ENCODE measurements around the gene USPL1.

USPL1 gene

DNA sequence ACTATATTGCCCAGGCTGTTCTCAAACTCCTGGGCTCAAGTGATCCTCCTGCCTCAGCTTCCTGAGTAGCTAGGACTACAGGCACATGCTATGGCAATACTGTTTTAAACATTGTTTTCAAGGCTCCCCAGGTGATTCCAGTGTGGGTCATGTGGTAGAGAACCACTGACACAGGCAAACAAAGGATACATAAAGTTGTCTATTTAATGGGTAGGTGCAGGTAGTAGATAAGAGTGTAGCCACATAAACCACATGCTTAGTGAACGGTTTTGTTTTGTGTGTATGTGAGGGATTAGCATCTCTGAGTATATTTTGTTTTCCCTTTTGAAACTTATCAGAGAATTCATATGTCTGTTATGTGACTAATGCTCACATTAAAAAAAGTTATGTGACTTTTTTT is 36.7 kb downstream of the USPL1 start:
- DNase-seq (ENCODE audit: low spot score), result peak; percentile 62
- Mint-ChIP-seq H3K4me3 (peak overlapping the region; percentile 84), H3K4me1 (ENCODE audit: low read depth) (peaks cover 41% of the 10 kb centered on the region)

DNA sequence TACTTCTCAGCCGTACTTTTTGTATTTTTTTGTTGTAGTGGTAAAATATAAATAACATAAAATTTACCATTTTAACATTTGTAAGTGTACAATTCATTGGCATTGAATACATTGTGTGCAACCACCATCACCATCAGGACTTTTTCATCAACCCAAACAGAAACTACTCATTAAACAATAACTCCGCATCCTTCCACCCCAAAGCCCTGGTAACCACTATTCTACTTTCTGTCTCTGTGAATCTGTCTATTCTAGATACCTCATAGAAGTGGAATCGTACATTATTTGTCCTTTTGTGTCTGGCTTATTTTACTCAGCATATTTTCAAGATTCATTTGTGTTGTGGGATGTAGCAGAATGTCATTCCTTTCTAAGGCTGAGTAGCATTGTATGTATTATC is 38.5 kb downstream of the USPL1 start:
- Mint-ChIP-seq H3K36me3 (ENCODE audit: low read depth) (peaks cover 70% of the 10 kb centered on the region), H3K9me3 (no peaks in the 10 kb centered on the region), H3K4me3 (no peak overlapping the region), H3K4me1 (ENCODE audit: low read depth) (peaks cover 42% of the 10 kb centered on the region), H3K27ac (no peak overlapping the region), H3K27me3 (ENCODE audit: low read depth) (no peaks in the 10 kb centered on the region)
- DNase-seq (ENCODE audit: low spot score), result no peak

More for the DNA sequence above, 36.7 kb downstream of the USPL1 start:
- Mint-ChIP-seq H3K27ac (peak overlapping the region; percentile 99), H3K9me3 (no peaks in the 10 kb centered on the region), H3K27me3 (ENCODE audit: low read depth) (no peaks in the 10 kb centered on the region), H3K36me3 (ENCODE audit: low read depth) (peaks cover 80% of the 10 kb centered on the region)

DNA sequence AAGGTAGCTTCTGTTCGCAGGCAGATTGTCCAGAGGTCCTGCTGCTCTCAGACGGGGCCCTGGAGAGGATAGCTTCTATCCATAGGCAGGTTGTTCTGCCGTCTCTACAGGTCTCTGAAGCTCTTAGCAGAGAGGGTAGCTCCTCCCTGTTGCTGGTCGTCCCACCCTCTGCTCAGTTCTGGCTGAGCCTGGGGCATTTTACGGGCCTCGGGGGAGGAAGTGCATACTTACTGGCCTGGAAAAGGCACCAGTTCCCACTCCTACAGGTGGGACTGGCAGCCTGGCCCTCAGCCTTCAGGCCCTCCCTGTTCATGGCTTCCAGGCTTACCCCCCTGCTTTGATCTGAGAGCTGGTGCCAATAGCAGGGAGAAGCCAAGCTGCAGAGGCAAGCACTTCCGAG is 42.3 kb downstream of the USPL1 start:
- Mint-ChIP-seq H3K27me3 (ENCODE audit: low read depth) (no peaks in the 10 kb centered on the region), H3K36me3 (ENCODE audit: low read depth) (peaks cover 41% of the 10 kb centered on the region), H3K4me3 (no peak overlapping the region), H3K4me1 (ENCODE audit: low read depth) (peaks cover 22% of the 10 kb centered on the region), H3K9me3 (no peaks in the 10 kb centered on the region), H3K27ac (no peak overlapping the region)
- DNase-seq (ENCODE audit: low spot score), result no peak

DNA sequence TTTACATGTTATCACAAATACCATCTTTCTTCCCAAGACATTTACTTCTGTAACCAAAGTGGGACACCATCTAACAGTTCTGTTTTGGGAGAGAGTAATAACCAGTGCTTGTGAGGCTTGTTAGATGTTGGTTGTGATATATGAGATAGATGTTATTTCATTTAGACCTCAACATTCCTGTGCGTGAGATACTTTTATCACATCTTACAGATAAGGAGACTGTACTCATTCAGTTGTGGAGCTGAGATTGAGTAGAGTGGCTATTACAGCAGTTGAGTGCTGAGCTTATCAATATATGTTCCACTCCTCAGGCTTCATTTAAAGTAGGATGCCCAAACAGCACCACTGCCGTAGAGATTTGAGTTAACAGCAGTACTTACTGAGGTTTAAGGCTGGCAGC is 43.1 kb downstream of the USPL1 start:
- H3K27ac Mint-ChIP-seq, result no peak overlapping the region
- peaks cover 18% of the 10 kb centered on the region for H3K4me1 Mint-ChIP-seq (ENCODE audit: low read depth)
- no peaks in the 10 kb centered on the region for H3K27me3 Mint-ChIP-seq (ENCODE audit: low read depth)
- DNase-seq (ENCODE audit: low spot score), result no peak
- H3K4me3 Mint-ChIP-seq, result no peak overlapping the region
- H3K36me3 Mint-ChIP-seq (ENCODE audit: low read depth), result peaks cover 36% of the 10 kb centered on the region
- H3K9me3 Mint-ChIP-seq, result no peaks in the 10 kb centered on the region

DNA sequence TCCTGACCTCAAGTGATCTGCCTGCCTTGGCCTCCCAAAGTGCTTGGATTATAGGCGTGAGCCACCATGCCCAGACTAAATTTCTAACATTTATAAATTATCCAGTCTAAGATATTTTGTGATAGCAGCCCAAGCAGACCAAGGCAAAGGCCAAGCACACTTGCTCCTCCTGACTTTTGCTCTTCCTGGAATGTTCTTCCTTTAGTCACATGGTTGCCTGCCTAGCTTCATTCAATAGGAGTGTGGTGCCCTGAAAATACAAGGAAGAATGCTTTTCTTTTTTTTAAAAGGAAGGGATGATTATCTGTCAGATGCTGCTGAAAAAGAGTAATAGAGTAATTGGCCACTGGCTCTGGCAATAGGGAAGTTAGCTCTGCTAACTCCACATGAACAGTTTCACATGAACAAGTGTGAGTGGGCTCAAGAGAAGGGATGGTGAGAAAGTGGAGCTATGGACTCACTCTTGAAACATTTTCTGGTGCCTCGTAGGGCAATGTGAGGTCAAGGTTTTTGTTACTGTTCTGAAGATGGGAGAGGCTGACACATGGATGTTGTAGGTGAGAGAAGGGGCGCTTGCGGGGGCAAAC is 47.1 kb downstream of the USPL1 start:
- no peaks in the 10 kb centered on the region for H3K27me3 Mint-ChIP-seq (ENCODE audit: low read depth)
- H3K36me3 Mint-ChIP-seq (ENCODE audit: low read depth), result peaks cover under 1% of the 10 kb centered on the region
- no peak for DNase-seq (ENCODE audit: low spot score)

DNA sequence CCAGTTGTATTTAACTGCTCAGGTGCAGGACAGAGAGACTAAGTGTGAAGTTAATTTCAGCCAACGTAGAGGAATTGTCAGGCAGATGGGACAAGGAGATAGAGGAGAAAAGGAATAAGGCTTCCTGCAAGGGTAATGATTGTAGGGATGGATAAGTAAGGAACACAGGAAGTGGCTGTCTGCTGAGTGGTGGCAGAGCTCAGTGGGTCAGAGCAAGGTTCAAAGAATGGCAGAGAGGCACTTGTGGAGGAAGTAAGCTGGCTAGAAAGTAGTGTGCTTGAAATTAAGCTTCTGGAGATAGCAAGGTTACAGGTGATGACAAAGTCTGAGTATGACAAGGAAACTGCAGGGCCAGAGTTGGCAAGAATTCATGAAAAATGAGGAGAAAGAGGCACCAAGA is 47.9 kb downstream of the USPL1 start:
- H3K4me1 Mint-ChIP-seq (ENCODE audit: low read depth), result peaks cover 4% of the 10 kb centered on the region
- H3K9me3 Mint-ChIP-seq, result no peaks in the 10 kb centered on the region
- no peak overlapping the region for H3K27ac Mint-ChIP-seq
- no peak overlapping the region for H3K4me3 Mint-ChIP-seq
- H3K36me3 Mint-ChIP-seq (ENCODE audit: low read depth), result no peaks in the 10 kb centered on the region
- no peaks in the 10 kb centered on the region for H3K27me3 Mint-ChIP-seq (ENCODE audit: low read depth)
- no peak for DNase-seq (ENCODE audit: low spot score)

More for the DNA sequence above, 47.1 kb downstream of the USPL1 start:
- no peak overlapping the region for H3K27ac Mint-ChIP-seq
- H3K4me3 Mint-ChIP-seq, result no peak overlapping the region
- peaks cover 4% of the 10 kb centered on the region for H3K4me1 Mint-ChIP-seq (ENCODE audit: low read depth)
- no peaks in the 10 kb centered on the region for H3K9me3 Mint-ChIP-seq

DNA sequence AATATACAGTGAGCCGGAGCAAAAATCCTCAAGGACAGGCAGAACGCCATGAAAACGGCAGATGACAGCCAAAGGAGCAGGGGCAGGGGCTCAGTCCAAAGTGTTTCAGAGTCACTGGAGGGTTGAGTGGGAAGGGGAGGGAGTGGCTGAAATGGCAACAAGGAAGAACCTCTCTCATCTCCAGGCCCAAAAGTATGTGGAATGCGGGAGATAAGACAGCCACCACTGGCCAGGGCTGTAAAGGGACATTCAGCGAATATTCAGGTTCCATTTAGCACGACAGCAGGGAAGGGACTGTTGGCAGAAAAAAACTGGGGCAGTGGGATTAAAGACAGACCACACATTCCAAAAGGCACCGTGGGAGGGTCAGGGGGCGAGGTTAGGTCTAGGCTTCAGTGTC is 48.4 kb downstream of the USPL1 start:
- Mint-ChIP-seq H3K4me3 (no peak overlapping the region), H3K9me3 (no peaks in the 10 kb centered on the region), H3K27ac (no peak overlapping the region), H3K36me3 (ENCODE audit: low read depth) (no peaks in the 10 kb centered on the region), H3K27me3 (ENCODE audit: low read depth) (peaks cover 3% of the 10 kb centered on the region), H3K4me1 (ENCODE audit: low read depth) (peaks cover 4% of the 10 kb centered on the region)
- DNase-seq (ENCODE audit: low spot score), result no peak

DNA sequence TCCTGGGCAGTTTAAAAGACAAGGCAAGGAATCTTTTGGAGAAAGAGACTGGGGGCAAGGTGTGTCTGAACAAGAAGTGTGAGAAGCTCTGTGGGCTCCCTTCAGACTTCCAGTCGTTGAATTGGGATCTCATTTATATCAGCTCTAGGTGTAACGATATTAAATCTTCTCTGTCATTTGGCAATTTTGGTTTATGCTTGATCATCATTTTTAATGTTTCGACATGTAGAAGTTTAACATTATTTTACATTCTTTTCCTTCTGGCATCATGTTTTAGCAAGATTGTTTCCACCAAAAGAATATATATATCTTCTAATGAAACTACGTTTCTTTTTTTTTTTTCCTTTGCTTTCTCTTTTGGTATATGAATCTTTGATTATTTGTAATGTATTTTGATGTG is 49.3 kb downstream of the USPL1 start:
- peaks cover 9% of the 10 kb centered on the region for H3K4me1 Mint-ChIP-seq (ENCODE audit: low read depth)
- H3K27ac Mint-ChIP-seq, result no peak overlapping the region
- no peak overlapping the region for H3K4me3 Mint-ChIP-seq
- H3K9me3 Mint-ChIP-seq, result no peaks in the 10 kb centered on the region
- H3K27me3 Mint-ChIP-seq (ENCODE audit: low read depth), result peaks cover 5% of the 10 kb centered on the region
- H3K36me3 Mint-ChIP-seq (ENCODE audit: low read depth), result no peaks in the 10 kb centered on the region
- DNase-seq (ENCODE audit: low spot score), result no peak

DNA sequence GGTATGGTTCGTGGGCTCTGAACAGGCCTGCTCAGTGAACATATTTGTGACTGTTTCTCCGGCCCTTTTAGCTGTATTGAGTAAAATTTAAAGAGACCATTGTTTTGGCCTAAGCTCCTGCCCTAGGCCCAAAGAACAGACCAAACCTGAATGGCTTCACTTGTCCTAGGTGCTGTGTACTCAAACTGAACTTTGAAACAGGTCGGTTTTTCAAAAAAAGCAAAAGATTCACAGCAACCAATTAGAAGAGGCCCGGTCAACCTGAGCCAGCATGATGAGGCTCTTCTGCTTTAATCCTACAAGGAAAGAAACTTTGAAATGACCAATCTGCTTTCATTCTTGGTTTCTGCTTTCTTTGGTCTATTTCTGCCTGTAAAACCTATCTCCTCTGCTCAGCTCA is 50.6 kb downstream of the USPL1 start:
- no peaks in the 10 kb centered on the region for H3K9me3 Mint-ChIP-seq
- peaks cover 7% of the 10 kb centered on the region for H3K4me1 Mint-ChIP-seq (ENCODE audit: low read depth)
- H3K27ac Mint-ChIP-seq, result no peak overlapping the region
- peaks cover 5% of the 10 kb centered on the region for H3K27me3 Mint-ChIP-seq (ENCODE audit: low read depth)
- no peak for DNase-seq (ENCODE audit: low spot score)
- no peaks in the 10 kb centered on the region for H3K36me3 Mint-ChIP-seq (ENCODE audit: low read depth)
- no peak overlapping the region for H3K4me3 Mint-ChIP-seq

DNA sequence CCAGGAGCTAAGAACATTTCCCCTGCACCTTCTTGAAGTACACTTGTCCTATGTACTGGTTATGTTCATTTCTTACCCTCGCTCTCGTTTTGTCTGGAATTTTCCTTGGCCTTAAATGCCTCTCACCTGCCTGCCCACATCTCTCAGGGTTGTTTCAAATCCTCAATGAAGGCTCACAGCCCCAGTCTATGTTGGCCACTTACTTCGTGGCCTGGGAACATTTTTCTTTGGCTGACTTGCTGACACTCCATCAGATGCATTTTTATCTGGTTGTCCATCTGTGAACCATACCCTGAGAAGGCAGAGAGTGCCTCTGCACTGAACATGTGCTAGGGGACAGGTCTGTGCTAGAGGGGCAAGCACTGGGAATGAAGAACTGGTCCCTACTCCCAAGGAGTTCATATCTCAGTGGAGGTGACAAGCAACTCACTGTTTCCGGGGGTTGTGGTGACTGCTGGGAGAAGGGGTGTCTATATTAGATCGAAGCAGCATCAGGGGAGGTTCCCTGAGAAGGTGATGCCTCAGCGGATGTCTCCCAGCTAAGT is 53.6 kb downstream of the USPL1 start:
- no peak for DNase-seq (ENCODE audit: low spot score)
- H3K9me3 Mint-ChIP-seq, result no peaks in the 10 kb centered on the region
- H3K4me3 Mint-ChIP-seq, result no peak overlapping the region
- no peak overlapping the region for H3K27ac Mint-ChIP-seq
- H3K4me1 Mint-ChIP-seq (ENCODE audit: low read depth), result peaks cover 18% of the 10 kb centered on the region
- peaks cover 23% of the 10 kb centered on the region for H3K27me3 Mint-ChIP-seq (ENCODE audit: low read depth)
- H3K36me3 Mint-ChIP-seq (ENCODE audit: low read depth), result no peaks in the 10 kb centered on the region

DNA sequence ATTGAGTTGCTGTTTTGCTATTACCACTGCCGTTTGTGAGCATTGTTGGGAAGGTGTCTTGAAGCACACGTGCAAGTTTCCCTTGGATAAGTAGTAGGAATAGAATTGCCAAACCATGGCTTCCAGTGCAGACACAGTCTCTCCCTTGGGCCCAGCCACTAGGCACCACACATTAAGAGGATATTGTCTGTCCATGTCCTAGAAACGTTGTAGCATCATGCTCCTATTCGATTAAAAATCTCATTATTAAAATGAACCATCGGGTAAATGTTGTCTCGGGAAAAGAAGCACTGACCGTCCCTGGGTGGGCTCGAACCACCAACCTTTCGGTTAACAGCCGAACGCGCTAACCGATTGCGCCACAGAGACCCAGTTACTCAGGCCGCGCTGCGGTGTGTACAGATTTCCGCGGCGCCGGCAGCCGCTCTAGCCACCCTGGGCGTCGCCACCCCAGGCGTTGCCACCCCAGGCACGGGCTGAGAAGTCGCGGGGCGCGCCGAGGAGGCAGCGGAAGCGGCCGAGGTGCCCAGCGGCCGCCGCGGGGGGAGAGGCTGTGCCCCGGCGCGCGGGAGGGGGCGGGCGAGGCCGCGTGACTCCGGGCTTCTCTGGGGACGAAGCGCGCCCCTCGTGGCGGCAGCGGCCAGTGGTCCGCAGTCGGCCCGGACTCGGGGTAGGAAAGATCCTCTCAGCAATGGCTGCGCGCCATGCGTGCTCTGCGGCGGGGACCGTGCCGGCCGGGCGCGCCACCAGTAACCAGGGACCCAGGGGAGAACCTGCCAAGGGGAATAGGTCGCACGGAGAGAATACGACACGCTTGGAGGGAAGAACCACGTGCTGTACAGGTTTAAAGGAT is 56.2 kb downstream of the USPL1 start:
- Mint-ChIP-seq H3K4me1 (ENCODE audit: low read depth) (peaks cover 19% of the 10 kb centered on the region), H3K36me3 (ENCODE audit: low read depth) (no peaks in the 10 kb centered on the region), H3K27ac (peak overlapping the region; percentile 77), H3K9me3 (no peaks in the 10 kb centered on the region), H3K27me3 (ENCODE audit: low read depth) (peaks cover 37% of the 10 kb centered on the region), H3K4me3 (peak overlapping the region; percentile 85)
- peak; percentile 88 for DNase-seq (ENCODE audit: low spot score)

DNA sequence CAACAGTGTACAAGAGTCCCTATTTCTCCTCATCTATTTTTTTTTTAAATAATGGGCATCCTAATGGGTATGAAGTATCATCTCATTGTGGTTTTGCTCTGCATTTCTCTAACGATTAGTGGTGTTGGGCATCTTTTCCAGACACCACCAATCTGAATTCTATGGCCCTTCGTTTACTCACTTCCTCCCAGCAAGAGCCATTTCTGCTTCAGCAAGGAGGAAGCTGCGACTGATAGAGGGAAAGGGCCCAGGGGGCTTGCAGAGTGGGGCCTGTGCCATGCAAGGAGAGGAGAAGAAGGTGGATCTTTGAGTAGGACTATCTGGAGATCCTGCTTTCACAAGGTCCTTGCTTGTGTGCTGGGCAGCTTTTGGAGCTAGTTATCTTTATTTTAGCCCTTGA is 58.0 kb downstream of the USPL1 start:
- H3K9me3 Mint-ChIP-seq, result no peaks in the 10 kb centered on the region
- peaks cover 25% of the 10 kb centered on the region for H3K4me1 Mint-ChIP-seq (ENCODE audit: low read depth)
- no peaks in the 10 kb centered on the region for H3K36me3 Mint-ChIP-seq (ENCODE audit: low read depth)
- no peak overlapping the region for H3K27ac Mint-ChIP-seq
- no peak overlapping the region for H3K4me3 Mint-ChIP-seq
- H3K27me3 Mint-ChIP-seq (ENCODE audit: low read depth), result peaks cover 37% of the 10 kb centered on the region
- DNase-seq (ENCODE audit: low spot score), result no peak

DNA sequence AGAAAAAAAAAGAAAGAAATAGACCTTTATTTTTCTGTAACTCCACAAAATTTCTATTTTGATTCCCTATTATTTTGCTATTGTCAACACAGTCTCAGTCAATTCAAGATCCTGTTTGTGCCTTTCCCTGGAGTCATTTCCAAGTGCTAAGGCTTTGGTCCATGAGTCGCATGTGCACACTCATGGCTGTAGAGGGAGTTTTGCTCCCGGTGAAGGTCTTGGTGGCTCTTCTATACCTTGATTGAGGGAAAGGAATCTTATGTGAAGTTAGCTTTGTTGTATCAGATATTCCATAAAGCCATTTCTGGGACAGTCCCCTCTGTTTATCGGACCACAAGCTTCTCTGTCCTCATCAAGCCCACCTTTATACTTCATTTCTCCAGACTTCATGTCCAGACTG is 59.0 kb downstream of the USPL1 start:
- Mint-ChIP-seq H3K4me3 (no peak overlapping the region), H3K36me3 (ENCODE audit: low read depth) (no peaks in the 10 kb centered on the region), H3K4me1 (ENCODE audit: low read depth) (peaks cover 25% of the 10 kb centered on the region), H3K9me3 (no peaks in the 10 kb centered on the region), H3K27ac (no peak overlapping the region), H3K27me3 (ENCODE audit: low read depth) (peaks cover 32% of the 10 kb centered on the region)
- no peak for DNase-seq (ENCODE audit: low spot score)

DNA sequence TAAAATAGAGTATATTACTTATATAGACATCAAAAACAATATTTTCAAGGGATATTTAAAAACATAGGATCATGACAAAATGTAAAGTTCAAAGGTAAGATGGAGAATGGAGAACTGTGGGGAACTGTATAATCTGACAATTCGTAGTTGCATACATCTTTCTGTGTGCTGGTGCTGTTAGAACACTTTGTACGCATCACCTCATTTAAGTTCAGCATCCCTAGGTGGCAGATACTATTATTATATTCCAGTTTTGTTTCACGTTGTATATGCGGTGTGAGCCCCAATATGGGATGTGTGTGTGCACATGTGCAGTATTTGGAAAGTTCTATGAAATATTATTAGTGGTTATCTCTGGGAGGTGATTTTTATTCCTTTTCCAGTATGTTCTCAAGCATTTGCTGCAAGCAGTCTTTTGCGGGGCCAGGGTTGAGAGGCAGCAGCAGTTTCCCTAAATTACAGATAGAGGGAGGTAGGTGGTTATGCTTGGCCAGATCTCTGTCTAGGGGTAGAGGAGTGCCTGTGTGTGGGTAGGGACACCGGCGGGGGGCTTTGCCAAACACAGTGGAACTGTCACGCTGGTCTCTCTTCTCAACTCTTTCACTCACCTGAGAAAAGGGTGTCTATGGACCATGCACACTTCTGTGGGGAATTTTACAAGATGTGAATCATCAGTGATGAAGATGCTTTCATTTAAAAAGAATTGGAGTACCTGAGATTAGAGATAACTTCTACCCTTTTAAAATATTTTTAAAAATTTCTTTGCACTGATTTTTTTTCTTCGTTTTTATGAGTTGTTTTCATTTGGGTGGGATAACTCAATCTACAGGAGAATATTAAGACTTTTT is 62.0 kb downstream of the USPL1 start:
- no peak overlapping the region for H3K27ac Mint-ChIP-seq
- H3K4me1 Mint-ChIP-seq (ENCODE audit: low read depth), result peaks cover 14% of the 10 kb centered on the region
- no peak for DNase-seq (ENCODE audit: low spot score)
- no peak overlapping the region for H3K4me3 Mint-ChIP-seq
- H3K9me3 Mint-ChIP-seq, result no peaks in the 10 kb centered on the region
- H3K36me3 Mint-ChIP-seq (ENCODE audit: low read depth), result no peaks in the 10 kb centered on the region
- peaks cover 22% of the 10 kb centered on the region for H3K27me3 Mint-ChIP-seq (ENCODE audit: low read depth)

Measured in T-helper 2 cell treated with Interferon-gamma antibody and Interleukin-4, amounts not matched to agents 5 μg/mL and 100 μg/mL, for 36 hours (primary cell).